Measurements from ENCODE around the gene CLGN.

CLGN gene

DNA sequence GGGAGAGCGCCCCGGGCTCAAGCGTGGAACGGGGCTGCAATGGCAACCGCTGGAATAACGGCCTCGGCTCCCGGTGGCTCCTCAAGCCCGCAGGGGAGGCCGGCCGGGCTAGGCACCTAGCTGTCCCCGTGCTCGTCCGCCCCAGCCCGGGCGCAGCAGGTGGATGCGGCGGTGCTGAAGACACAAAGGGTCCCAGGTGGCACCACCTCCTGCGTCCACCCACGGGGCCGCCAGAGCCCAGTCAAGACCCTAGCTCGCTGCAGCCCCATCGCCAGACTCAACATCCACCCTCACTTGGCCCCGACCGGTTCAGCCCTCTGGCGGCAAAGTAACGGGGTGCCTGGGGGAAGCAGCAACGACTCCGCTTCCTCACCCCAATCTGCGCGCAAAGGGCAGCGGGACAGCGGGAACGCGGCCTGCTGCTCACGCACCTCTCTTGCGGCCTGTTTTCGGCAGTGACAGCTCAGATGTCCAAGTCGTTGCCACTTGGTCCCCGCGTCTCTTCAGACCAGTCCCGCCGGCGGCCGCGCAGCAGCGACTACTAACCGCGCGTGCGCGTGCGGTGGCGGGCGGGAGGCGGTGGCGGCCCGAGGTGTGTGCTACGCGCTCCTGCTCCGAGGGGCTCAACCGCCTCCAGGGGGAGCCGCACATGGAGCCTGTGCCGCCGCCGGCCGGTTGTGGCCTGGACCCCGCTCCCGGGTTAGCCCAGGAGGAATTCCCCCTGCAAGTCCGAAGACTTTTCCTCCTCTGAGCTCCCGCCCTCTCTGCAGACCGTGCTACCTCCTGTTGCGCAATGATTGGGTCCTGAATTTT lies at the start of gene CLGN:
Gene CLGN (minus strand): TSS at position 543 of the 813 bp plus-strand sequence. CDS start 14,570 bp downstream, outside the sequence.
- H3K27ac ChIP-seq (ENCODE audit: low read length) = no peak within 1 kb of the TSS
- peaks cover 62% of the 10 kb centered on the region for H3K27me3 ChIP-seq (ENCODE audit: insufficient read depth, low read length, poor library complexity)
- no peaks in the 10 kb centered on the region for H3K79me2 ChIP-seq (ENCODE audit: insufficient read depth, low read length)
- H4K20me1 ChIP-seq (ENCODE audit: insufficient read depth, low read length) = no peaks in the 10 kb centered on the region
- no peaks in the 10 kb centered on the region for H3K36me3 ChIP-seq (ENCODE audit: insufficient read depth, low read length)
- ATAC-seq (ENCODE audit: insufficient read depth, low read depth) (peak; percentile 92), DNase-seq (peak; percentile 69)
- TF ChIP-seq, protein P1, sequence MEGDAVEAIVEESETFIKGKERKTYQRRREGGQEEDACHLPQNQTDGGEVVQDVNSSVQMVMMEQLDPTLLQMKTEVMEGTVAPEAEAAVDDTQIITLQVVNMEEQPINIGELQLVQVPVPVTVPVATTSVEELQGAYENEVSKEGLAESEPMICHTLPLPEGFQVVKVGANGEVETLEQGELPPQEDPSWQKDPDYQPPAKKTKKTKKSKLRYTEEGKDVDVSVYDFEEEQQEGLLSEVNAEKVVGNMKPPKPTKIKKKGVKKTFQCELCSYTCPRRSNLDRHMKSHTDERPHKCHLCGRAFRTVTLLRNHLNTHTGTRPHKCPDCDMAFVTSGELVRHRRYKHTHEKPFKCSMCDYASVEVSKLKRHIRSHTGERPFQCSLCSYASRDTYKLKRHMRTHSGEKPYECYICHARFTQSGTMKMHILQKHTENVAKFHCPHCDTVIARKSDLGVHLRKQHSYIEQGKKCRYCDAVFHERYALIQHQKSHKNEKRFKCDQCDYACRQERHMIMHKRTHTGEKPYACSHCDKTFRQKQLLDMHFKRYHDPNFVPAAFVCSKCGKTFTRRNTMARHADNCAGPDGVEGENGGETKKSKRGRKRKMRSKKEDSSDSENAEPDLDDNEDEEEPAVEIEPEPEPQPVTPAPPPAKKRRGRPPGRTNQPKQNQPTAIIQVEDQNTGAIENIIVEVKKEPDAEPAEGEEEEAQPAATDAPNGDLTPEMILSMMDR (IDR thresholded peaks at IDR 0.05; ENCODE audit: borderline replicate concordance, extremely low read depth, low read length, poor library complexity, severe bottlenecking) = peak; percentile 57
- TF ChIP-seq EZH2 (IDR thresholded peaks at IDR 0.05; ENCODE audit: borderline replicate concordance, low read depth, low read length, severe bottlenecking) = peak; percentile 97
- H2AFZ ChIP-seq (ENCODE audit: low read depth, low read length) = peak within 1 kb of the TSS; percentile 75
- H3K4me3 ChIP-seq (ENCODE audit: low read depth in 1 of 2, low read length in 2 of 2) = peak within 1 kb of the TSS; percentile 9 to 62
- peak within 1 kb of the TSS; percentile 81 for H3K4me2 ChIP-seq (ENCODE audit: insufficient read depth, low read length)
- H3K9ac ChIP-seq (ENCODE audit: low read depth, low read length) = peak within 1 kb of the TSS; percentile 47; the same call in 1 of the 2 replicates
- H3K9me3 ChIP-seq (ENCODE audit: insufficient read depth, low read length, severe bottlenecking) = no peaks in the 10 kb centered on the region
- peaks cover 20% of the 10 kb centered on the region for H3K4me1 ChIP-seq (ENCODE audit: insufficient read depth, low read length)

GRCh38 chr4:140472156-140472555 lies 44.7 kb upstream of the CLGN start:
- Histone ChIP-seq H3K4me2 (ENCODE audit: insufficient read depth, low read length) (no peak overlapping the region), H3K79me2 (ENCODE audit: insufficient read depth, low read length) (no peaks in the 10 kb centered on the region), H3K36me3 (ENCODE audit: insufficient read depth, low read length) (no peaks in the 10 kb centered on the region), H3K4me1 (ENCODE audit: insufficient read depth, low read length) (no peaks in the 10 kb centered on the region), H3K4me3 (ENCODE audit: low read depth in 1 of 2, low read length in 2 of 2) (no peak overlapping the region), H3K9me3 (ENCODE audit: insufficient read depth, low read length, severe bottlenecking) (no peaks in the 10 kb centered on the region), H3K9ac (ENCODE audit: low read depth, low read length) (no peak overlapping the region), H4K20me1 (ENCODE audit: insufficient read depth, low read length) (no peaks in the 10 kb centered on the region), H2AFZ (ENCODE audit: low read depth, low read length) (no peak overlapping the region), H3K27ac (ENCODE audit: low read length) (no peak overlapping the region), H3K27me3 (ENCODE audit: insufficient read depth, low read length, poor library complexity) (peaks cover 31% of the 10 kb centered on the region)
- TF ChIP-seq, protein P1 (IDR thresholded peaks at IDR 0.05; ENCODE audit: borderline replicate concordance, extremely low read depth, low read length, poor library complexity, severe bottlenecking) = no peak
- ATAC-seq (ENCODE audit: insufficient read depth, low read depth) (no peak), DNase-seq (no peak)

DNA sequence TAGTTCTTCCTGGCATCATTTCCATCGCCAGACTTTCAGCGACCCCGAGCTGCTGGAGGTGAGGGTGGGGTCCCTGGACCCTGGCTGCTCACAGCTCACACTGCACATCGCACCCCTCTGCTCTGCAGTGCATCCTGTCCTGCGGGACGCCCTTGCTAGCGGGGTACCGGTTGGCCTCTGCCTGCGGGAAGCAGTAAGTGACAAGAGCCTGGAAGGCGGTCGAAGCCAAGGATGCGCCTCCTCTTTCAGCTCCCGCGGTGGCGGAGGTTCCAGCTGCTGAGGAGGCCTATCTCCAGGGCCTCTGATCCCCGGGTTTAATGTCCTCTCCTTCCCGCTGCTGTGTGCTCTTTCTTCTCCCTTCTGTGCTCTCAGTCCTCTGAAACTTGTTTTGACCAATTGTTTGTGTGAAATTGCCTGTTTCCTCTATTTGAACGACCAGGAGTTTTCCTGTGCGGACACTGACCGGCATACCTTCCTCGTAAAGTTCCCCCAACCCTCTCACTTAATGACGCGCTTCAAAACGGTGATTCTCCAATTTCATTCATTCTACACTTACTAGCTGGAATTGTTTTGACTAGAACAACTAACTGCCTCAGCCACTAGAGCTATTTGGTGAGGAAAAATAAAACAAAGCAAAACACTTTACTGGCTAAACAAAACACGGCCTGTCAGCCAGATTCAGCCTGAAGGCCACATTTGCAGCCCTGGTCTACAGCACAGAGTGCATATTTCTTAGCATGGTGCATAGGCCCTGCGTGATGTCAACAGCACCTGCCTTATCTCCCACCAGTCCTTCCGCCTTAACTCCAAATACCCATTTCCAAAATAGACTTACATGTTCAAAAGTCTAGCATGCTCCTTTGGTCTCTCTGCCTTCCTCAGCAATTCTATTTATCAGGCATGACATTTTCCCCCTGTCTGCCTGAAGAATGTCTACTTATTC lies 42.6 kb upstream of the CLGN start:
- no peak overlapping the region for H2AFZ ChIP-seq (ENCODE audit: low read depth, low read length)
- DNase-seq (no peak), ATAC-seq (ENCODE audit: insufficient read depth, low read depth) (no peak)
- no peaks in the 10 kb centered on the region for H3K79me2 ChIP-seq (ENCODE audit: insufficient read depth, low read length)
- no peaks in the 10 kb centered on the region for H3K9me3 ChIP-seq (ENCODE audit: insufficient read depth, low read length, severe bottlenecking)
- H4K20me1 ChIP-seq (ENCODE audit: insufficient read depth, low read length) = no peaks in the 10 kb centered on the region
- H3K27me3 ChIP-seq (ENCODE audit: insufficient read depth, low read length, poor library complexity) = peaks cover 37% of the 10 kb centered on the region
- no peaks in the 10 kb centered on the region for H3K4me1 ChIP-seq (ENCODE audit: insufficient read depth, low read length)
- H3K4me2 ChIP-seq (ENCODE audit: insufficient read depth, low read length) = no peak overlapping the region
- H3K4me3 ChIP-seq (ENCODE audit: low read depth in 1 of 2, low read length in 2 of 2) = no peak overlapping the region
- no peaks in the 10 kb centered on the region for H3K36me3 ChIP-seq (ENCODE audit: insufficient read depth, low read length)
- no peak overlapping the region for H3K27ac ChIP-seq (ENCODE audit: low read length)
- TF ChIP-seq EZH2 (IDR thresholded peaks at IDR 0.05; ENCODE audit: borderline replicate concordance, low read depth, low read length, severe bottlenecking) = no peak
- TF ChIP-seq, protein P1 (IDR thresholded peaks at IDR 0.05; ENCODE audit: borderline replicate concordance, extremely low read depth, low read length, poor library complexity, severe bottlenecking) = no peak
- H3K9ac ChIP-seq (ENCODE audit: low read depth, low read length) = no peak overlapping the region
